Erythroblast (primary cell): ENCODE data around the gene DIPK1B.

Source experiments
- GATA1 ChIP-seq: IDR thresholded peaks from 2 replicates; pipeline ENCODE4 v1.6.1; 2011; ENCODE audit warnings: low read depth, mild to moderate bottlenecking, control low read depth, low read length, moderate library complexity
- POLR2A ChIP-seq: IDR thresholded peaks from 2 replicates; pipeline ENCODE4 v1.6.1; 2011; ENCODE audit warnings: mild to moderate bottlenecking, low read length

- TF ChIP-seq POLR2A (no peak), GATA1 (no peak)
These were observed 27.7 kb downstream of the DIPK1B start for GRCh38 chr9:136740069-136740468.
